Retinal pigment epithelial cell (primary cell): ENCODE results near the gene MST1.

Experiments used
- DNase-seq: peaks from one replicate; pipeline ENCODE4 v3.0.0-alpha.2; 2010; ENCODE audit warnings: low read depth
- H3K4me3 ChIP-seq: 2 replicates; pipeline ENCODE4 v1.5.1; 2011; ENCODE audit warnings: mild to moderate bottlenecking, low read length, control low read depth, moderate library complexity
- TF ChIP-seq, protein P1 (sequence below): conservative IDR thresholded peaks from 2 replicates; pipeline ENCODE4 v1.5.1; 2011; ENCODE audit warnings: low read depth, low read length, control low read depth, inconsistent platforms

The MST1 gene

DNA sequence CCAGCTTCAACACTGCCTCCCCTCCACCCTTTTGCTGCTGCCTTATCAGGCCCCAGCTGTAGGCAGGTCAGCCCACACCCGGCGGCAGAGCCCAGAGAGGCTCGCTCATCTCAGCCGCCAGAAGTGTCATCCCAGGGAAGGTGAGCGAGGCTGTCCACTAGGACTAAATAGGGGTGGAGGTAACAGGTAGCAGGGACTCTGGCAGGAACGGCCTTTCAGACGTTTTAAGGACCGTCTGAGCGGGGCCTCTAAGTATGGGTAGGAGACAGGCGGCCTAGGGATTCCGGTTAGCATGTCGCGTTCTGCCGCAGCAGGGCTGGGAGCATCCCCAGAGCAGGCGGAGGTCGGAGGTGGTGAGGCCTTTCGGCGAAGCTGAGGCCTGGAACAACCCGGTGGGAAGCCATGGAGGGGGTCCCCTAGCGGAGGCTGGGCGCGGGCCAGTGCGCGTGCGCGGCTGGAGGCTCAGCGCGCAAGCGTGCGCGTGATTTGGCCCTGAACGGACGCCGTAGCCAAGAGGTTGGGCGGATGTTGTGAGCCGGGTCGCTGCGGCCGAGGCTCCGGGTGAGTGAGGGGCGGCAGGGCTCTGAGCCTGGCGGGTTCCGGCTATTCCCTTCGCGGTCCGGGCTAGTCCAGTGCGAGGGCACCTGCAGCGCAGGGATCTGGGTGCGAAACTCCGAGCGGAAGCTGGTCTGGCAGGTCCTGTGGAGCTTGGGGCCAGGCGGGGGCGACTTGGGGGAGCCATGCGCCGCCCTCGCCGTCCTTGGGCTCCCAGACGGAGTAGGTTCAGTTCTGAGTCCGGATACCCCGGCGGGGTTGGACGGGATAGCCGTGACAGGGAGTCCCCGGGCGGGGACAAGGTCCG is at the start of gene MST1, which contains the start of gene RNF123:
Gene MST1, minus strand, starts transcription at position 429 of the 862 bp plus-strand sequence. CDS start 783 bp downstream, outside the sequence.
Gene RNF123, plus strand, starts transcription at position 512 of the 862 bp plus-strand sequence. CDS start 1,609 bp downstream, outside the sequence.
- peak within 1 kb of the TSS; percentile 90 for H3K4me3 ChIP-seq
- TF ChIP-seq, protein P1, sequence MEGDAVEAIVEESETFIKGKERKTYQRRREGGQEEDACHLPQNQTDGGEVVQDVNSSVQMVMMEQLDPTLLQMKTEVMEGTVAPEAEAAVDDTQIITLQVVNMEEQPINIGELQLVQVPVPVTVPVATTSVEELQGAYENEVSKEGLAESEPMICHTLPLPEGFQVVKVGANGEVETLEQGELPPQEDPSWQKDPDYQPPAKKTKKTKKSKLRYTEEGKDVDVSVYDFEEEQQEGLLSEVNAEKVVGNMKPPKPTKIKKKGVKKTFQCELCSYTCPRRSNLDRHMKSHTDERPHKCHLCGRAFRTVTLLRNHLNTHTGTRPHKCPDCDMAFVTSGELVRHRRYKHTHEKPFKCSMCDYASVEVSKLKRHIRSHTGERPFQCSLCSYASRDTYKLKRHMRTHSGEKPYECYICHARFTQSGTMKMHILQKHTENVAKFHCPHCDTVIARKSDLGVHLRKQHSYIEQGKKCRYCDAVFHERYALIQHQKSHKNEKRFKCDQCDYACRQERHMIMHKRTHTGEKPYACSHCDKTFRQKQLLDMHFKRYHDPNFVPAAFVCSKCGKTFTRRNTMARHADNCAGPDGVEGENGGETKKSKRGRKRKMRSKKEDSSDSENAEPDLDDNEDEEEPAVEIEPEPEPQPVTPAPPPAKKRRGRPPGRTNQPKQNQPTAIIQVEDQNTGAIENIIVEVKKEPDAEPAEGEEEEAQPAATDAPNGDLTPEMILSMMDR: peak; percentile 35
- DNase-seq: peak; percentile 60

DNA sequence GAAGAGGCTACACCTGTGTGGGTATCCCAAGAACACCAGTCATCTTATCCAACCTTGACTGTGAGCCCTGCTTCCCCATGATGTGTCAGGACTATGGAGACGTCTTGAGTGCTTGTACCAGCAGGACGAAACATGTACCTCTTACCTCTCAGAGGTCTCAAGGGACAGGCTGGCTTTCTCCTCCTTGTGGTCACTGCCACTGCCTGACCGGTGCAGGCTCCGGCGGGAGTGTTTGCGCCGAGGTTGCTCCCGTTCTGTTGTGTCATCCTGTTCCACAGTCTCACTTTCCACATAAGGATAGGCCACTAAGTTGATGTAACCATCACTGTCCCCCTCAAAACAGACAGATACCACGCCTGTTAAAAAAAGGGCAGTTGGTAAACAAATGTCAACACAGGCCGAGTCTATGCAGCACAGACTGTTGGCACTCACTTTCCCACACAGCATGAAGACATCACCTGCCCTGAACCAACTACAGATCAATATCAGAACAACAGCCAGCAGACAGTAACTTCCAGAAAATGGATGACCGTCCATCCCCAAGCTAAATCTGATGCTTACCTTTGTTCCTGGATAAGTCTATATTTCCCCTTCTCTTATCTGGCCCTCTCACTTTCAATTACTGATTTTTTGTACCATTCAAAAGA is 48.9 kb upstream of the MST1 start:
- TF ChIP-seq, protein P1: no peak
- no peak overlapping the region for H3K4me3 ChIP-seq
- no peak for DNase-seq

DNA sequence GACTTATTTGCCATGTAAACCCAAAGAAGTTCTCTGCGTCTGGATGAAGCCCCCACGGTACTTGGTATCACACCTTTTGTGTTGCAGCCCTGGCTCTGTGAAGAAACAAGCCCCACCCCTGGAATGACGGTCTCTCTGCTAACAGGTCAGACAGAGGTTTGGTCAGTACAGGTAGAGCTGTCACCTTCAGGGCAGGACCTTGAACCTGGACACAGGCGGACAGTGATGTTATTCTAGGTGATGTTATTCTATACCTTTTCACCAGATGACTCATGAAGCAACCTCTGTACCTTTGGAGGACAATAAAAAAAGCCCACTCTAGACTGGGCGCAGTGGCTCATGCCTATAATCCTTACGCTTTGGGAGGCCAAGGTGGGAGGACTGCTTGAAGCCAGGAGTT is 45.5 kb upstream of the MST1 start:
- no peak for DNase-seq
- no peak overlapping the region for H3K4me3 ChIP-seq
- TF ChIP-seq, protein P1: no peak

DNA sequence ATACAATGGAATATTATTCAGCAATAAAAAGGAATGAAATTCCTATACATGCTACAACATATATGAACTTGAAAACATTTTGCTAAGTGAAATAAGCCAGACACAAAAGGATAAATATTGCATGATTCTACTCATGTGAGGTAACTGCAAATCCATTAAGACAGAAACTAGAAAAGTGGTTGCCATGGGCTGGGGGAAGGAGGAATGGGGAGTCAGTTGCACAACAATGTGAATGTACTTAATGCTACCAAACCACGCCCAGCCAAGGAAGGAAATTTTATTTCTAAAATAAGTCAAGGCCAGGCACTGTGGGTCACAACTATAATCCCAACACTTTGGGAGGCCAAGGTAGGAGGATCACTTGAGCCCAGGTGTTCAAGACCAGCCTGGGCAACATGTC is 44.3 kb upstream of the MST1 start:
- DNase-seq: no peak
- no peak overlapping the region for H3K4me3 ChIP-seq
- TF ChIP-seq, protein P1: no peak

DNA sequence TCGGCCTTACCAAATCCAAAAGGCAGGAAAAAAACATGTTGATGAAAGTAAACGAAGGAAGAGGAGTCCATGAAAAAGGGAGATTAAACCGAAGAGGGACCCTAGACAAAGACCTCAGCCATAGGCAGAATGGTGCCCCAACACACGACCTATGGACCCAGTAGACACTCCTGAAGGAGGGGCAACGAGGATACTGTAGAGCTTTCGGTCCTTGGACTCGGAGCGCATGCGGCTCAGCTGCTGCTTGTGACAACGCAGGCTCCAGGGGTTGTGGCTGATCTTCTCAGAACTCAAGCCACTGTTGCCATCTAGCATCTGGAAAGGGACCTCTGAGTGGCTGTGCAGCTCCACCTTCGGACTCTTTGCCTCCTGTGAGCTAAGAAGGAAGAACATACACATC is 43.3 kb upstream of the MST1 start:
- DNase-seq: no peak
- no peak overlapping the region for H3K4me3 ChIP-seq
- TF ChIP-seq, protein P1: no peak

DNA sequence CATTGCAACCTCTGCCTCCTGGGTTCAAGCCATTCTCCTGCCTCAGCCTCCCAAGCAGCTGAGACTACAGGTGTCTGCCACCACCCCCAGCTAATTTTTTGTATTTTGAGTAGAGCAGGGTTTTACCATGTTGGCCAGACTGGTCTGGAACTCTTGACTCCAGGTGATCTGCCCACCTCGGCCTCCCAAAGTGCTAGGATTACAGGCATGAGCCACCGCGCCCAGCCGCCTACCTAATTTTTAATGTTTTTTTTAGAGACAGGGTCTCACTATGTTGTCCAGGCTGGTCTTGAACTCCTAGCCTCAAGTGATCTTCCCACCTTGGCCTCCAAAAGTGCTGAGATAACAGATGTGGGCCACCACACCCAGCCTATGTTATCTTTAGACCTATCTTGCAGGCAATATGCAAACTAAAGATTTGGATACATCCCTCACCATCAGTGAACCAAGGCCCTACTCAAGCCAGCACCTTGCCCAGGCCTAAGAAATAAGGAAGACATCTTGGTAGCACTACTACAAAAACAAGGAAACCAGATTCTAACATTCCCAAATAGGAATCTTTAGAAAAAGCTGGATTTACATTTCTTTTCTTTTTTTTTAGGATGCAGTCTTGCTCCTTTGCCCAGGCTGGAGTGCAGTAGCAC is 40.8 kb upstream of the MST1 start:
- no peak overlapping the region for H3K4me3 ChIP-seq
- no peak for DNase-seq
- TF ChIP-seq, protein P1: no peak
